HepG2 (cell line): Measurements from ENCODE around the gene CAPZB. TPM values are rescaled to one million over a fixed set of nuclear protein-coding genes. Genes with fewer than 3 reads are reported as not detected.

Experiments used
- AHDC1 ChIP-seq: sonication (generic); formaldehyde crosslinking; IDR thresholded peaks from 2 replicates; pipeline ENCODE4 v1.5.1; 2020; ENCODE audit warnings: mild to moderate bottlenecking, missing genetic modification reagents, borderline replicate concordance
- AKNA ChIP-seq: sonication (generic); formaldehyde crosslinking; IDR thresholded peaks from 2 replicates; pipeline ENCODE4 v1.4.0; 2020; ENCODE audit warnings: missing genetic modification reagents, borderline replicate concordance
- DNMT3B ChIP-seq: conservative IDR thresholded peaks from 2 replicates; pipeline ENCODE4 v1.6.1; 2016; ENCODE audit warnings: missing biosample characterization, control low read depth
- EP300 ChIP-seq, 3 experiments: sonication (generic) in 1 of 3; formaldehyde crosslinking in 1 of 3; IDR thresholded peaks; 2 replicates each; pipeline versions ENCODE4 v1.5.1 to v1.6.1; 2011 to 2020; ENCODE audit warnings: low read depth in 2 of 3, low read length in 2 of 3, borderline replicate concordance in 1 of 3, improper control_type of control experiment in 1 of 3, mild to moderate bottlenecking in 1 of 3, missing genetic modification reagents in 1 of 3, moderate library complexity in 1 of 3
- FOXP4 ChIP-seq: sonication (generic); formaldehyde crosslinking; IDR thresholded peaks from 2 replicates; pipeline ENCODE4 v1.4.0; 2020; ENCODE audit warnings: missing genetic modification reagents
- PAXIP1 ChIP-seq: sonication (generic); formaldehyde crosslinking; conservative IDR thresholded peaks from 2 replicates; pipeline ENCODE4 v1.4.0; 2020; ENCODE audit warnings: mild to moderate bottlenecking, missing genetic modification reagents, moderate library complexity
- TCF7 ChIP-seq: sonication (generic); IDR thresholded peaks from 2 replicates; pipeline ENCODE4 v1.6.1; 2016; ENCODE audit warnings: antibody characterized with exemption, low read depth
- ZFX ChIP-seq: sonication (generic); formaldehyde crosslinking; IDR thresholded peaks from 2 replicates; pipeline ENCODE4 v1.4.0; 2020; ENCODE audit warnings: mild to moderate bottlenecking, low read depth, missing genetic modification reagents, moderate library complexity
- ZNF749 ChIP-seq: sonication (generic); formaldehyde crosslinking; IDR thresholded peaks from 2 replicates; pipeline ENCODE4 v1.8.0; 2022; ENCODE audit warnings: mild to moderate bottlenecking, missing genetic modification reagents, moderate library complexity, borderline replicate concordance
- polyA plus RNA-seq, 8 experiments: library from polyadenylated mRNA; depleted of rRNA in 3 of 8; stranded (reverse) in 7 of 8; unstranded in 1 of 8; fragments of >200 nt; fragmentation: Illumina TruSeq in 4 of 8; extraction: Trizol in 4 of 8; gene quantifications; 2 replicates each; pipeline versions ENCODE4 v1.2.1 to v1.2.3, GENCODE V29; 2011 to 2016; ENCODE audit warnings: low read depth in 4 of 8, missing spikeins in 1 of 8, mixed read lengths in 1 of 8; ENCODE audit not compliant: insufficient read depth in 1 of 8
- total RNA-seq, 5 experiments: library from RNA; depleted of rRNA; stranded (reverse); fragments of >200 nt; fragmentation: Illumina TruSeq; extraction: Trizol; gene quantifications; 2 replicates each; pipeline ENCODE4 v1.2.3, GENCODE V29; 2016; ENCODE audit warnings: low read depth in 1 of 5

Gene CAPZB
- total and polyA plus RNA-seq, 2 of the 13 experiments (the other 11 are each of a cell fraction or from before 2014, with no cell fraction given): 58.9 to 76.9 TPM

- TF ChIP-seq ZFX (CRISPR knock-in tag) (peak; percentile 58), EP300 (IDR thresholded peaks at IDR 0.05; ENCODE audit: low read depth in 2 of 2, low read length in 2 of 2) (peak in 1 of 2 experiments; percentile 56; a peak in 1 of 4 replicates), EP300 (CRISPR knock-in tag; IDR thresholded peaks at IDR 0.05; ENCODE audit: borderline replicate concordance) (peak; percentile 74; the same call in 1 of the 2 replicates), DNMT3B (no peak), TCF7 (peak; percentile 33; the same call in 1 of the 2 replicates), ZNF749 (CRISPR knock-in tag) (no peak), AKNA (CRISPR knock-in tag) (no peak), FOXP4 (CRISPR knock-in tag) (peak; percentile 56), PAXIP1 (CRISPR knock-in tag) (peak; percentile 59; the same call in 1 of the 2 replicates), AHDC1 (CRISPR knock-in tag) (0 out of 2 replicates have a peak, but pooled peaks have one; percentile 47)
Observed at GRCh38 chr1:19424651-19425570, 60.4 kb downstream of the CAPZB start (continued).
